GF-D8 (cell line): ENCODE data around the gene MADCAM1.
A peak's percentile ranks its signal among the peaks of the same experiment; 100 is the strongest.
"Not testable (repeated sequence)": the region's sequence is repeated elsewhere in the genome, so short reads cannot be mapped to it uniquely, and the experiment has no call there.

ENCODE experiments used
- DNase-seq: peaks from one replicate; lab custom pipeline; 2025; lab: John Stamatoyannopoulos, UW

Gene MADCAM1

GRCh38 chr19:496112-496665 lies at the start of gene MADCAM1:
TSS of gene MADCAM1 (plus strand) at chr19:496486. CDS start at chr19:496500, 14 bp downstream.
- DNase-seq: no peak

DNA sequence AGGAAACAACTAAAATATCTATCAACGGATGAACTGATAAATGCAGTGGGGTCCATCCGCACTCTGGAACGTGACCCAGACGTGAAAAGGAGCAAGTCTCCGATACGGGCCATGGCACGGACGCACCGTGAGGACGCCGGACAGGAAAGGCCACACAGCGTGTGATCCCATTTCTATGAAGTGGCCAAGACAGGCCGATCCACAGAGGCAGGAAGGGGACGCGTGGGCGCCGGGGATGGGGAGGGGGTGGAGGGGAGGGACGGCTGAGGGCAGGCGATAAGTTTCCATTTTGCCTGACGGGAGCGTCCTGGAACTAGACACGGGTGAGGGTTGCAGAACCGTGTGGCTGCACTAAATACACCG lies 49.2 kb upstream of the MADCAM1 start:
- no peak for DNase-seq

GRCh38 chr19:447816-448560 lies 48.3 kb upstream of the MADCAM1 start:
- peak; percentile 10 for DNase-seq

DNA sequence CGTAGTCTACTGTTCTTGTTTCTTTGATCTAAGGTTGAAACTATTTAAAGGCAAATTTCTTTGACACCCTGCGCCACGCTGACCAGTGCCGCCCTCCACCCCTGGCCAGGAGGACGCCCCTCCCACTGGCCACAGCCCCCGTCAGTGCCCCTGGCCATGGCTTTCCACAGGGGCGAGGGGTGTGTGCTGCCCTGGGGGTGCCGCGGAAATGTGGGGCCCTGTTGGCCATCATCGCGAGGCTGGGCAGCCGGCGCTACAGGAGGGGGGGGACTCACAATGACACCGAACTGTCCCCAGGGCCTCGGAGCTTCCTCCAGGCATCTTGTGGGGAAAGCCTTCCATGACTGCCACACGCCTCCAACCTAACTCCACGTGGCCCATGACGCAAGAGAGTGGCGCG lies 46.4 kb upstream of the MADCAM1 start:
- DNase-seq: no peak

- not testable (repeated sequence) for DNase-seq
These were observed 45.3 kb upstream of the MADCAM1 start for GRCh38 chr19:450912-451481.

GRCh38 chr19:452829-453228 lies 43.5 kb upstream of the MADCAM1 start:
- no peak for DNase-seq

GRCh38 chr19:453606-454005 lies 42.7 kb upstream of the MADCAM1 start:
- DNase-seq: no peak

GRCh38 chr19:455031-455705 lies 41.1 kb upstream of the MADCAM1 start:
- no peak for DNase-seq

DNA sequence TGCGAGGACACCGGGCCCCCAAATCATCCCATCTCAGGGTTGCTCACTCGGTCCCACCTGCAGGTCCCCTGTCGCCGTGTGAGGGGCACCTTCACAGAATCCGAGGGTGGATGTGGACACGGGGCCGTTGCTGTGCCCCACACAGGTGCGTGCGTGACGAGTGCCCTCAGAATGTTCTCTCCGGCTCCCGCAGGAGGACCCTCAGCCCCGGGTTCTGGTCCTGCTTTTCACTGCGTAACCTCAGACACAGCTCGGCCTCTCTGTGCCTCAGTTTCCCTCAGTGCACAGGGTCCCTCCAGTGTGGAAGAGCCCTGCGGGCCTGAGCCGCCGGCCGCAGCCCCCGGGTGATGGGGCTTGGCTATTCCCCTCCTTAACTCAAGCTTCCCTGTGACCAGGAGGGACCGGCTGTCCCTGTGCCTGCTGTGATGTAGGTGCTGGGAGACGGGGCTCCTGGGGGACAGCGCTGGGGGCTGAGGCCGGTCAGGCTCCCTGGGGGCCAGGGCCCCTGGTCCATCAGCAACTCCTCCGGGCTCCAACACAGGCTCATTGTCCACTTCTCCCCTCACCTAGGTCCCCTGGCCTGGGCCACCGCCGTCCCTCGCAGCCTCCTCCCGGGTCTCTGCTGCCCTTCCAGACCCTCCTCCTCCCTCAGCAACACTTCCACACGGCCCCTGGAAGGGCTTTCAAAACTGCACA lies 40.3 kb upstream of the MADCAM1 start:
- DNase-seq: no peak

DNA sequence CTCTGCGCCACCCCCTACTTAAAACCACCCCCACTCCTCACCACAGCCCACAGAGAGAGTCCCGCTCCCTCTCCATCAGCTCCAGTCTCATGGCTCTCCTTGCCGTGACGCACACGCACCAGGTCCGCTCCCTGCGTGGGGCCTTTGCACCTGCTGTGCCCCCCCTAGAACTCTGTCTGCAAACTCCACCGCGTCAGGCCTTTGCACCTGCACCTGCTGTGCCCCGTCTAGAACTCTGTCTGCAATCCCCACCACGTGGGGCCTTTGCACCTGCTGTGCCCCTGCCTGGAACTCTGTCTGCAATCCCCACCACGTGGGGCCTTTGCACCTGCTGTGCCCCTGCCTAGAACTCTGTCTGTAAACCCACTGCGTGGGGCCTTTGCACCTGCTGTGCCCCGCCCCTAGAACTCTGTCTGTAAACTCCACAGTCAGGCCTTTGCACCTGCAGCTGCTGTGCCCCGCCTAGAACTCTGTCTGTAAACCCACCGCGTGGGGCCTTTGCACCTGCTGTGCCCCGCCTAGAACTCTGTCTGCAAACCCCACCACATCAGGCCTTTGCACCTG lies 39.7 kb upstream of the MADCAM1 start:
- no peak for DNase-seq

DNA sequence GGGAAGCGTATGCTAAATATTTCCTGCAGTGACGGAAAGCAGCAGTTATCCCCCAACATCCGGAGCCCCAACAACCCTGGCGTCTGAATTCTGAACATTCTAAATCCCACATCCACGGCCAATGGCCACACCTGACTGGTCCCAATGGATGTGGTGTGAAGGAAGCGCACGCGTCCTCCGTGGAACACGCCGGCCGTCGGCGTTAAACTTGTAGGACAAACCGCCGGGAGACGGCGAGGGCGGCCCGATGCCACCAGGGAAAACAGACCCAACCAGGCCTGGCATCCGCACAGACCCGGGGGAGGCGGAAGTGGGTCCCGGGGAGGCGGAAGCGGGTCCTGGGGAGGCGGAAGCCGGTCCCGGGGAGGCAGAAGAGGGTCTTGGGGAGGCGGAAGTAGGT lies 38.6 kb upstream of the MADCAM1 start:
- no peak for DNase-seq

DNA sequence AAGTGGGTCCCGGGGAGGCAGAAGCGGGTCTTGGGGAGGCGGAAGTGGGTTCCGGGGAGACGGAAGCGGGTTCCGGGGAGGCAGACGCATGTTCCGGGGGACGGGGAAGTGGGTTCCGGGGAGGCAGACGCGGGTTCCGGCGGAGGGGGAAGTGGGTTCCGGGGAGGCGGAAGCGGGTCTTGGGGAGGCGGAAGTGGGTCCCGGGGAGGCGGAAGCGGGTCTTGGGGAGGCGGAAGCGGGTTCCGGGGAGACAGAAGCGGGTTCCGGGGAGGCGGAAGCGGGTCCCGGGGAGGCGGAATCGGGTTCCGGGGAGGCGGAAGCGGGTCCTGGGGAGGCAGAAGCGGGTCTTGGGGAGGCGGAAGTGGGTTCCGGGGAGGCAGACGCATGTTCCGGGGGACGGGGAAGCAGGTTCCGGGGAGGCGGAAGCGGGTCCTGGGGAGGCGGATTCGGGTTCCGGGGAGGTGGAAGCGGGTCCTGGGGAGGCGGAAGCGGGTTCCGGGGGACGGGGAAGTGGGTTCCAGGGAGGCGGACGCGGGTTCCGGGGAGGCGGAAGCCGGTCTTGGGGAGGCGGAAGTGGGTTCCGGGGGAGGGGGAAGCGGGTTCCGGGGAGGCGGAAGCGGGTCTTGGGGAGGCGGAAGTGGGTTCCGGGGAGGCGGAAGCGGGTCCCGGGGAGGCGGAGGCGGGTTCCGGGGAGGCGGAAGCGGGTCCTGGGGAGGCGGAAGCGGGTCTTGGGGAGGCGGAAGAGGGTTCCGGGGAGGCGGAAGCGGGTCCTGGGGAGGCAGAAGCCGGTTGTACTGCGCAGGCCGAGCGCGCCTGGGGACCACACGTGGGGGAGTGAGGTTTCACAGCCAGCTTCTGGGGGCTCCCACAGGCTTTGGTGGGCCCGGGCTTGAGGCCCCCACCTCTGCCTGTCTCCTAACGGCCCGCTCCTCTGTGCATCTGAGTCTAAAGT lies 37.9 kb upstream of the MADCAM1 start:
- no peak for DNase-seq

GRCh38 chr19:459724-460511 lies 36.4 kb upstream of the MADCAM1 start:
- DNase-seq: no peak

DNA sequence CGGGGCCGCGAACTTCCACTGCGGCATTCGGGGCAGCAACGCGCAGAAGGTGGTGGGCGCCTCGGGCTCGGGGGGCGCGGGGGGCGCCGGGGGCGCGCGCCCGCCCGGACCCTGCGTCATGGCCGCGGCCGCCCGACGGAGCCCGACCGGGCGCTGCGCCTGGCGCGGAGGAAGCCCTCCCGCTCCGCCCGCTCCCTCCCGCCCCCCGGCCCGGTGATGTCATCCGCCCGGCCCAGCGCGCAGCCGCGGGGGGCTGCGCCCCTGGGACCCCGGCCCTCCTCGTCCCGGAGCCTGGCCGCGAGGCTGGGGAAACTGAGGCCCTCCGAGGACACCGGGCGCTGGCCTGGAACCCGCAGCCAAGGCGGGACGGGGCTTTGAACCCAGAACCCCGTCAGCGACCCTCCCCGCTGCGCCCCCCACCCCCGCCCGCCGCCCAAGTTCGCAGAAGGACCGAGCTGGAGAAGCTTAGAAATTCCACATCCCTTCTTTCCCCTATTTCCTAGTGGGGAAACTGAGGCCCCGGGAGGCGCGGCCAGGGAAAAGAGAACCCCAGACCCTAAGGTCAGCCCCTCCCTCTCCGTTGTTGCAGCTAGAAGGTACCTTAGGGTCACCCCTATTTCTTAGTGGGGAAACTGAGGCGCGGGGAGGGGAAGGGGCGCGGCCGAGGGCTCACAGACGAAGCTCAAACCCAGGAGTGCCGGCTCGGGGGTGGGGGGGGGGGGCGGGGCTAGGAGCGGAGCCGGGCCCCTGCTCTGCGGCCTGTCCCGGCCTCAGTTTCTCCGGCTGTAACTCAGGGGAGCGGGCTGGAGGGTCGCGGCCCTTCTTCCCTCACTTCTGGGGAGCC lies 35.2 kb upstream of the MADCAM1 start, which contains the start of gene SHC2:
TSS of gene SHC2 (minus strand) at position 157 of the 844 bp plus-strand sequence. CDS start at position 120, 37 bp downstream.
- DNase-seq: no peak

- DNase-seq: no peak
These were observed 34.4 kb upstream of the MADCAM1 start for GRCh38 chr19:461721-462551.

DNA sequence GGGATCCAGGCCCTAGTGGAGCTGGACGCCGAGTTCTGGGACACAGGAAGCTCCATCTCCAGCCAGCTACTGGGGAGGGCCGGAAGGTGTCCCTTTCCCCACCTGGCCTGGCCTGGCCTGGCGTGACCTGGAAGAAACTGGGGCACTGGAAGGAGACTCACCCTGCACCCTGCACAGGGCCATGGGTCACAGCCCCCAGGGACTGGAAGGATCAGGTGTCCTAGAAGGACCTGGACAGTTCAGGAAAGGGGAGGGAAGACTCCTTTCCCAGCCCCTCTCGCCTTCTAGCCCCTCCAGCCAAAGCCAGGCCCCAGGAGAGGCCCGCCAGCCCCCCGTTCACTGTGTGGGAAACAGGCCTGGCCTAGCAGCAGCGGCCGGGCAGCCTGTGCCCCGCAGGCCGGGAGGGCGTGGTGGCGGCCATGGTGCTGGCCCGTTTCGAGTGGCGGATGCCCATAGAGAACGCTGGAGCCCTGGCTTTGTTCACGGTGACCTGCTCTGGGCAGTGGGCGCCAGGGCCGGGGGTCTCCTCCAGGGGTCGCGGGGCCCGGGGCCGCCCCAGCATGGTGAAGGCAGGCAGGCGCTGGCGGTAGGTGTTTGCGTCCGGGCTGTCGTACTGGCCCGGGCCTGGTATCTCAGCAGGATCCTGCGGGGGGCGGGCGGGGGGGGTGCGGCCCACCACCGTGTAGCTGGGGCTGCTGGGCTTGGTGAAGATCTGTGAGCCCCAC lies 32.6 kb upstream of the MADCAM1 start:
- no peak for DNase-seq

DNA sequence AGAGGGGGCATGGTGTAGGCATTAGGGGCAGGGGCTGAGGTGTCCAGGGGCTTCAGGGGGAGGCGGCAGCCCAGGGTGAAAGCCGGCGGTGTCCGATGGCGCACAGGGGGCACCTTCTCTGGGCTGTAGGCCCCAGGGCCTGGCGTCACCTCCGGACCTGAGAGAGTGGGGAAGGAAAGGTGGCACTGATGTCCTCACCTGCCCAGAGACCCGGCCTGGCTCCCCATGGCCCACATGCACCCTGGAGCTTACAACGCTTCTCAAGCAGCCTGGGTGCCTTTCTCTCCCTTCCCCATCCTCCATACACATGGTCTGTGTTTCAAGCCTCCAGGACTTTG lies 32.1 kb upstream of the MADCAM1 start:
- DNase-seq: no peak
